ENCODE measurements around the gene SH3RF3.

The SH3RF3 gene

DNA sequence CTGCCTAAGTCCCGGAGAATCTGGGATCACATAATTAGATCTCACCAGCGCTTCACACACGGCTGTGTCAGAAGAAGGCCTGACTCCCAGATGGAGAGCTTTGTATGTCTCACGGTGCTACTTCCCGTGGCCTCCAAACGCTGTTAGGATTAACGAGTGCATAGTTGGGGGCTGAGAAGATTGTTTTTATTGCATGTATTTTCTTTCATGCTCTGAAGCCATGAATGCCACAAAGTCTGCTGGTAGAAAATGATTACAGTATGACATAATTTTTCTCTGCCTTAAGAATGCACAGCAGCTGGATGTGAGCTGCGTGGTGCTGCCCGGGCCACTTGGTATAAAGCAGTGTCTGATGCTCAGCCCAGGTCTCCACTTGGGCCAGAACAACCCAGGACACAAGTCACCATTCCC lies 318.3 kb downstream of the SH3RF3 start:
- no peak for DNase-seq

DNA sequence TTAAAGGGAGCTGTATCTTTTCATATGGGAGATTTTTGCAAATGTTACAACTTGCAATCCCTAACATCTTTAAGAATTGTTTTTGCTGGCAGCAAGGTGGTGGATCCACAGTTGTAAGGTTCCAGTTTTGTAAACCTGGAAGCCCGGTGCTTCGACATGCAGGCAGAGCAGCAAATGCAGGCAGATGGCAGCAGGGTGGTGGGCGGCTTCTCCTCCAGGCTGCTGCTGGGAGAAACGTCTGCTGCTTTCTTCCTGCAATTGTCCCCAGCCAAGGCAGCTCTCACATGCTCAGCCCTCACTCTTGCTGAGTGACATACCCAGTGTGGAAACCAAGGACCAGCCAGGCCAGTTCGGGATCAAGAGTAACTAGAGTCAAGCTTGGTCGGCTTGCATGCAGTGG lies 318.8 kb downstream of the SH3RF3 start:
- no peak for DNase-seq

DNA sequence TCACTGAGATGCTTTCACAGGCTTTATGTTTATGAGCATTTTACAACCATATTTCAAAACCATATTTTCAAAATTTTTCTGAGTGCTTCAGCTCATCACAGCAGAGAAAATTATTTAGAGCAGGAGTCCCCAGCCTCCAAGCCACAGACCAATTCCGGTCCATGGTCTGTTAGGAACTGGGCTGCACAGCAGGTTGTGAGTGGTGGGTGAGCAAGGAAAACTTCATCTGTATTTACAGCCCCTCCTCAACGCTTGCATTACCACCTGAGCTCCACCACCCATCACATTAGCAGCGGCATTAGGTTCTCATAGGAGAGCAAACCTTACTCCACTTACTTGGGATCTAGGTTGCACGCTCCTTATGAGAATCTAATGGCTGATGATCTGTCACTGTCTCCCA lies 319.2 kb downstream of the SH3RF3 start:
- no peak for DNase-seq

DNA sequence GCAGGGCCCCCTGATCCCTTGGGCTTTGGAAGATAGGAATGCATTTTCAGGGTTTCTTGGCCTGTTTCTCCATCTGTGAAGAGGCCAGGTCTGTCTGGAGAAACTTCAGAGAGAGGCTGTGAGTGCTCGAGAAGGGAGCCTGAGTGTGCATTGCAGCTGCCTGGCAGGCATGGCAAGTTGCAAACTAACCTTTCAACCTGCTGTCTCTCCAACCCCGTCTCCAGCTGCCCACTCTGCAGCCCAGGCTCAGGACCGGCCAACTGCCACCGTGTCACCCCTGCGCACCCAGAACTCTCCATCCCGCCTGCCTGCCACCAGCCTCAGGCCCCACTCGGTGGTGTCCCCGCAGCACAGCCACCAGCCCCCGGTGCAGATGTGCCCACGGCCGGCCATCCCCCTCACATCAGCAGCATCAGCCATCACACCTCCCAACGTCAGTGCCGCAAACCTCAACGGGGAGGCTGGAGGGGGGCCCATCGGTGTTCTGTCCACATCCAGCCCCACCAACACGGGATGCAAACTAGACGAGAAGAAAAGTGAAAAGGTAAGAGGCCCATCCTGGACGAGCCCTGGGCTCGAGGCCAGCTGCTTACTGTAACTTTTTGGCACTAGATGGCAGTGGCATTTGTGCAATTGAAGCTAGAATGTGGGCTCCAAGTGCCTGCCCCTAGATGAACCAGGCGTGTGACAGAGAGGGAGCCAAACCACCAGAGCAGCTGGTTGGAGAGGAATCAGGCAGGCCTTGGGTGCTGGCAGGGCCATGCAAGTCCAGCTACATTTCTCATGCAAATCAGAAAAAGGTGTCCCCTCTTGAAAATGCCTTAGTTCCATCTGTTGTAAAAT lies 320.2 kb downstream of the SH3RF3 start:
- no peak for DNase-seq

DNA sequence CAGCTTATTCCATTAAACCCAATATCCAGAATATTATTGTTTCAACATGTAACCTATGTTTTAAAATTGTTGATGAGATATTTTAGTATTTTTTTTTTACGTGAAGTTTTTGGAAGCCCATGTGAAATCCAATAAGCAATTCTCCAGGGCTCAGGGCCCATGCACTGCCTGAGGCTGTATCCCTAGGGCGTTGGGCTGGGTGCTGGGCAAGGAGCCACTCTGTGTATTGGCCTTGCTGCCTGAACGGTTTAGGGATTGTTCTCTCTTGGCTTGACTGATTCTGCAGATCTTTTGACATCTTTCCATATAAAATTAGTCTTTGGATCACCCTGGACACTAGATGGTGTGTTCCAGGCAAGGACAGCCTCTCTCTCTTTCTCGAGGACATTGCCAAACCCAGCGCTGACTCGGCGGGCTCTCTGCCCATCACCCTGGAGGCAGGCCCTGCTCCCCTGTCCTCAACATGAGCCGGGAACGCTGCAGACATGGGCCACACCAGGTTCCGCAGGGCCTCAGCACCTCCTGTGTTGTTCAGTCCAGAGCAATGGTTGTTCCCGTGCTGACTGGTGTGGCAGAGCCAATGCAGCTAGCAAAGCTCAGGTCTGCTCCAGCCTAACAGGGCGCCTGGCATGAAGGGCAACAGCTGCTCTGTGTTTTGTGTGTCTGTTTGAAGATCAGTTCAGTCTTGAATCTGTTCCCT lies 321.7 kb downstream of the SH3RF3 start:
- no peak for DNase-seq

DNA sequence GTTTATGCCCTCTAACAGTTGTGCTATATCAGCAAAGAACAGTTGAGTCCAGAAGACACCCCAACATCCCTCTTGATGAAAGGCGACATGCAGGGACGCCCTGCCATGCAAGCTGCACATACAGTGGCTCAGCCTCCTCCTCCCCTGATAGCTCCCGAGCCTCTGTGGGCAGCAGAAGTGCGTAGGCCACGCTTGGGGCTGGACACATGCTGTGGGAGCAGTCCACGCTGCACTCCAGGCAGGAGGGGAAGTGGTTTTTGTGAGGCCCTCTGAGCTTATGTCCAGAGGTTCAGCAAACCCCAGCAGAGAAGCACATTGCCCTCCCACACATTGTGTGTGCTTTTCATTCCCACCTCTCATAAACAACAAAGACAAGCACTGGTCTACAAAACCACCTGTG lies 322.7 kb downstream of the SH3RF3 start:
- DNase-seq, result no peak

DNA sequence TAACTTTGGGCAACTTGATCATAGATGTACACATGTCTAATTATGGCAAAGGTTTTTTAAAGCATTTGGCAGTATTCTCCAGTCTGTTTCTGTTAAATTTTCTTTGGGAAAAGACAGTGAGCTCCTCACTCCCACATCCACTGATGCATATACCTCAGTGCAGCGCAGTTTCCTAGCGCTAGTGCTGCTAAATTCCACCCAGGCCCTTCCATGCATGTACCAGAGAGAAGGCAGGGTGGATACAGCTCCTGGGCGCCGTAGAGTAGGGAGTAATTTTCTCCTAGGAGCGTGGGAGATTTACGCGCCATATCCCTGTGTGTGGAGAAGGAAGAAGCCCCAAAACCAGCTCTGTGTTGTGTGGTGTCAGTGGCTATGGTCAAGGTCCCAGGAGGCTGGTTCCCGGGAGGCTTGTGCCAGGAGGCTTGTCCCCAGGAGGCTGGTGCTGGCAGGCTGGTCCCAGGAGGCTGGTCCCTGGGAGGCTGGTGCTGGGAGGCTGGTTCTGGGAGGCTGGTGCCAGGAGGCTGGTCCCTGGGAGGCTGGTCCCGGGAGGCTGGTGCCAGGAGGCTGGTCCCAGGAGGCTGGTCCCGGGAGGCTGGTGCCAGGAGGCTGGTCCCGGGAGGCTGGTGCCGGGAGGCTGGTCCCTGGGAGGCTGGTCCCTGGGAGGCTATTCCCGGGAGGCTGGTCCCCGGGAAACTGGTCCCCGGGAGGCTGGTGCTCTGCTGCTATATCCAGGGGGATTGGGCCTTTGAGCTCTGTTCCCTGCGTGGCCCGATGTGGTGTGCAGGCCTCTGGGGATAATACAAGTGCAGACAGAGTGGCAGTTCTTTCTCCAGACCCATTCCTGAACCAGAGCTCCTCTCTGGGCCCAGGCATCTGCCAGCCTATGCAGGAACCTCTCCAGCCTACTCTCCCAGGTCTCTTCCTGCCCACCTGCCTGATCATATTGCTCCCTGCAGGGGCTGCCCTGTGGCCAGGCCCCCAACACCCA lies 323.6 kb downstream of the SH3RF3 start:
- no peak for DNase-seq

DNA sequence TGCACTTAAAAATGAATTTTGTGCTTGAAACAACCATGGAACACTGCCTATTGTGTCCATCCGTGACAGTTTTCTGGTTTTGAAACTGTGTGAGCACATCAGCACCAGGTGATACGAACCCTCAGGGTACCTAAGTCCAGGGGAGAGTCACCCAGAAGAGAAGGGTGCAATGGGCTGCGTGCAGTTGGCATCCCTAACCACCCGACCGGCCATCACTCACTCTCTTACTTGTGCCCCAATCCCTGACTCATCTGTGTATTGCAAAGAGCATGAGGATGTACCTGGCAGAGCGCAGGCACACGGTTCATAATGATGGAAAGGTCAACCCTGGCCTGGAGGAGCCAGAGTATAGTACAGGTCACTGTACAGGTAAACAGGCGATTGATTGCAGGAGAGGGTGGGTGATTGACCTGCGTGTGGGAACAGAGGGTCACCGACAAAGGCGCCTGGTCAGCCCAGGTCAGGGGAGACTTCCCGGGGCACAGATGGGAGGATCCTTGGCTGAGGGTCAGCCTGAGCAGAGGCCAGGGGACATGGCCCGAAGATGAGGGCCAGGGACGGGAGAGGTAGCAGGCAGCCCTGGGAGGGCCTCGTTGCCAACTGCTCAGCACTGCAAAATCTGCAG lies 324.5 kb downstream of the SH3RF3 start:
- DNase-seq, result no peak

DNA sequence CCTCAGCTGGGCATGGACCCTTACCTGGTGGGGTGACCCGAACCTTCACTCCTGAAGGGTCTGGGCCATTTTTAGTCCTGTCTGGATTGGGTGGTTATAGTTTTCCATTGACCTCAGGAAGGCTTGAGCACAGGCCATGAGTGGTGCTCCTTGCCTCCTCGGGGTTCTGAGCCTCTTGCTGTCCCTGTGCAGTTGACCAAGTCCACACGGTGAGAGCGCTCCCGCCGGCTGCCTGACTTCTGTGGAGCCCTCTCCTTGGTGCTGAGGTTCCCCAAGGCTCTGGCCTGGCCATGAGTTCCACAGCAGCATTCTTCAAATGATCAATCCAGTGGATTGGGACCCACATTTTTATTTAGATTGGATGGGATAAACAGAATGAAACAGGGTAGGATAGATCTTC lies 325.3 kb downstream of the SH3RF3 start:
- no peak for DNase-seq

DNA sequence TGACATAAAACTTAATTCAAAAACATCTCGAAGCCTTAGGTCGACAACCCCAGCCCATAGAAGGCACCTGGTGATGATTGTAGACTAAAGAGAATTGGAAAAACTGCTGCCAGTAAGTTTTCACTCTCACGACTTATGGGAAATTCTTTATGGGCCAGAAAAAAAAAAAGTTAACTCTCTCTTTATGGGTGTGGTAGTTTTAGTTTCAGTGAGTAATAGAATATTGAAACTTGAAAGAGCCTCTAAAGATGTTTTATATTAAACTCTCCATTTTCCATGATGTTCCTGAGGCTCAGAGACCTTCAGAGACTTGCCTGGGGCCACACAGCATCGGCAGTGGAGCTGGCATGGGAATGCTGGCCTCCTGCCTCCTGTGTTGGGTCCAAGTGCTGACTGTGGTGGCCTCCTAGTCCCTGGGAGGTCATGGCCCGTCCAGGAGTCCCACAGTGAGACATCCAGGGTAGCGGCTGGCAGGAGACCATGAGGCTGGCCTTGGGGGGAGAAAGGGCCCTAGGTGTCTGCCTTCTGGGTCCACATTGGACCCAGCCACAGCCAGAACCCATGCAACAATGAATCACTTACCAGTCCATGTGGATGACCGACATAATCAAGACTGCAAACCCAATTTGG lies 325.9 kb downstream of the SH3RF3 start:
- DNase-seq, result no peak

DNA sequence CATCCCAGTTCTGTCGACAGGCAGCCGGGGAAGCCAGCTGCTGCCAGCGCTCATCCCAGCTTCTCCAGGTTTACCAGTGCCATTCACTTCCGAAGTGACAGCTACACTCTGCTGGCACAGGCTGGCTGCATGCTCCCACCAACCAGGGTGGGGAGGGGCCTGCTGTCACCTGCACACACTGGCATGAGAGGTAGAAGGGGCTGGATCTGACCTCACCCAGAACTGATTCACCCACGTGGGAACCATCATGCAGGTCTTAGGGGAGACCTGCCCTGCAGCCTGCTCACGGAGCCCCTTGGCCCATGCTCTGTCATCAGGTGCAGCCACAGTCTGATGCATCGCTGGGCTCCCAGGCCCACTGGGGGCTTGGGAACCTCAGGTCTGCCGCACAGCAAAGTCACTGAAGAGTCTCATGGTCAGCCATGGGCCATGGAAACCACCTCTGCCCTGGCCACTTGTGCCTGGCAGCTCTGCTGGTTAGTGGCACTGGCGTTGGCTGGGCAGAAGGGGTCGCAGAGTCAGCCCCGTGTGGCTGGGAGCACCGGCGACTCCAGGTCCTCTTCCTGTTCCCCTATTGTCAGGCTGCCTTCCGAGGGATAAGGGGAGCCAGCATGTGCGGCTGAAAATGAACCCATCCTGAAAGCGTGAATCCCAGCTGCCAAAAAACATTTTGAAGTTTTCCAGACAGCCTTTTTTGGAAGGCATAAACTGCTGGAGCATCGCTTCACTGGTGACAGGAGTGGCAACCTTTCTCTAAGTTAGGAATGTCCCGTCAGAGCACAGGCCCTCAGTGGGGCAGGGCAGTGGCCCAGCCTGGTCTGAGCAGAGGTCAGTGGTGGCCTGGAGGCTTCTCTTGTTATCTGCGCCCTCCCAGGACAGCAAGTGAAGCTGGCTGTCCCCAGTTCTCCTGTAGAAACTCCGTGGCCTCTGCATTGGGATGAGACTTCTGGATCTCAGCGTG lies 327.0 kb downstream of the SH3RF3 start:
- no peak for DNase-seq

DNA sequence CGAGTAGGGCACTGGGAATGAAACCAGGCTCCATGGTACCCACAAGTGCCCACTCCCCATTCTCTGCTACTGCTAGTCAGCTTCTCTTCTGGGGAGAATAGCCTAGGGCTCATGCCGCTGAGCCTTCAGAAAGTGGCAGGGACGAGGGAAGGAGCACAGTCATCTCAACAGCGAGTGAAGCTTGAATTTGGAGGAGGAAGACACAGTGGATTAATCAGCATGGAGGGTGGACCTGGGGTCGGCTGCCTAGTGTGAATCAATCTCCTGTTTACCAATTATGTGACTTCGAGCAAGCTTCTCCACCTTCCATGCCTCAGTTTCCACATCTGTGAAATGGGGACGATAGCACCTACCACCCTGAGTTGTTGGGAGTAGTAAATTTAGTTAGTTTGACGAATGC lies 327.8 kb downstream of the SH3RF3 start:
- DNase-seq, result no peak

DNA sequence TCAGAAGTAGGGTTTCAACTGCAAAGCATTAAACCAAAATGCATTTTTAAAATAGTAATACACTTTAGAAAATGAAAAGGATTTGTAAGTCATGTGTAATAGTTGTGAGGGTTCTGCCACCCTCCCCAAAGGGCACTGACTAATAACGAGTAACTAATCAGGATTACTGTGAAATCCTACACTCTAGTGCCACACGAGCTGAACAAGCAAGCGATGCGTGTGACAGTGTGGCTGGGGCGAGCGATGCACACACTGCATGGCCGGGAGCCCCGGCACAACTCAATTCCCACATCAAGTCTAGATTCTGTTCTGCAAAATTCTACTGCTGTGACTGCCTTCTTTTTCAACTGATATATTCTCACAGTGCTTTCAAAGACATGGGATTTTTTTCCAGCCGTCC lies 328.4 kb downstream of the SH3RF3 start:
- no peak for DNase-seq

DNA sequence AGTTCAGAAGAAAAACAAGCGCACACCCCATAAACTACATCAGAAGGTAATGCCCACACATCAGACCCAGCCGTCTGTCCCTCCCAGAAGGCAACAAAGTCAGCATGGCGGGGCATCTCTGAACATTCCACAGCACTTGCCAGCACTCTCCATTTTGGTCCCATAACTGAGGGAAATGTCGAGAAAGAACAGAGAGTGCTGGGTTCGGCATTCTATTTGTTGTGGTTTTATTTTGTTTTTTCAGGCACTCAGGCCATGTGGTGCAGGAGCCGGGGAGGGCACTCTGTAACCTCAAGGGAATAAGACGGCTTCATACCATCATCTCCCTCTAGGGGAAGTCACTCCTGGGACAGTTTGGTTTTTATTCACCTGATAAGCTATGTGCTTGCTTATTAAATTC lies 328.8 kb downstream of the SH3RF3 start:
- DNase-seq, result no peak

DNA sequence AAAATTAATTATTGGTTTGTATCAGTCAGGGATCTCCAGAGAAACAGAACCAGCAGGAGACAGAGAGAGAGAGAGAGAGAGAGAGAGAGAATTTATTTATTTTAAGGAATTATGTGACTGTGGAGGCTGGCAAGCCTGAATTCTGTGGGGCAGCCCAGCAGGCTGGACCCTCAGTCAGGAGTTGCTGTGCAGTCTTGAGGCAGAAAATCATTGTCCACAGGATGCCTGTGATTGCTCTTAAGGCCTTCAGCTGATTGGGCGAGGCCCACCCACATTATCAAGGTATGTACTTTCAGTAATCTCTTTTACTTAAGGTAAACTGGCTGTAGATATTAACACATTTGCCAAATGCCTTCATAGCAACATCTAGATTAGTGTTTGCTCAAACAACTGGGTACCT lies 329.5 kb downstream of the SH3RF3 start:
- no peak for DNase-seq

DNA sequence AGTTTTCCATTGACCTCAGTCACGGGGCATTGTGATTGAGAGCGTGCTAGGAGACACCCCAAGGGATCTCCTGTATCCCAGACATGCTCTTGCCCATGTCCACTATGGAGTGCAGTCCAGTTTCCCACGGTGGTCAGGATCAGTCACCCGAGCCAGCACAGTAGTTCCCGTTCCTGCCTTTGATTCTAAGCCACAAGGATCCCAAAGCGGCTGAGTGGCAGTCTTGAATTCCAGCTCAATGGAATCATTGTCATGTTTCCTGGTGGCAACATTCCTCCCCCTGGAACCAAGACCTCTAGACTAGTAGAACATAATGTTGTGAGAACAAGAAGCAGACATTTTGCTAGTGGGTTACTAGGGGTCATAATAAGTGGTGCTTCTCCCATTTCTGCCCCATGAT lies 330.5 kb downstream of the SH3RF3 start:
- no peak for DNase-seq

DNA sequence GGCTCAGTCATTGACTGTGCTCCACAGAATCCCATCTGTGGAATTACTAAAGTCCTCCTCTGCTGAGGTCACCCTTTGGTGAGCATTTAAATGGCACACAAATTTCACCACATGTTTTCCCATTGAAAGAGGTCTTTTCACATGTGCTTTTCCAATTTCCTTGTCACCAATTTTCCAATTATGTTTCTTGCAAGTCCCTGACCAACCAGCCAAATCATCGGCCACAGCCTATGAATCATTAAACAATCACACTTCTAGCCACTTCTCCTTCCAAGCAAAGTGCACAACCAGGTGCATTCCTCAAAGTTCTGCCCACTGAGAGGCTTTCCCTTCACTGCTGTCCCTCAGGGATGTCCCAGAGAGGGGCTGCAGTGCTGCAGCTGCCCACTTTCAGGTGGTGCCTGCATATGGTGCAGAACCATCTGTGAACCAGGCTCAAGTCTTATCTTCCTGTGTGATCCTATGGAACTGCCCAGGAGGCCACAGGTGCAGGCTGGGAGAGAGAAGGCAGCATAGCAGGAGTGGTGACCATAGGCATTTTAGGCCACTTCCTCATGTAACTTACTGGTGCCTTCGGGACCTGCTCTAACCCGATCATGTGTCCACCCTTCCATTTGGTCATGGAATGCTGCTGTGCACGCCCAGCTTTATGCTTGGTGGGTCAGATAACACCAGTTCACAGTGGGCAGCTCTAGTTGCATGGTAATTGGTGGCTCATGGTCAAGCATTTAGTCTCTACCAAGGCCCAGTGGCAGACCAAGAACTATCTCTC lies 331.7 kb downstream of the SH3RF3 start:
- DNase-seq, result no peak

DNA sequence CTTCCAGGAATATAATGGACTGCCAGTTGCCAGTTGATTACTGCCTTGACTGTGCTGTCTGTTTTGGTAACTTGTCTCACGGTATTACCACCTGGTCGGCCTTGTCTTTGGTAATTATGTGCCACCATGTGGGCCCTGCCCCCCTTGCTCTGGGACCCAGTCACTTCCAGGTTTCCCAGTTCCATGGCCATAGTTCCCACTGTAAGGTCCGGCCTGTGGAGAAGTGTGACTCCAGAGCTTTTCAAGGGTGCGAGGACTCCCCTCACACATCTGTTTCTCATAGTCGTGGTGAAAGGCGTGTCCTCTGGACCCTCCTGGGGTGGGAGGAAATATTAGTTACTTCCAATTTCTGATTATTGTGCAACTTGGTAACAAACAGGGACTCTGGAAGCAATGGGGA lies 334.2 kb downstream of the SH3RF3 start:
- DNase-seq, result no peak

DNA sequence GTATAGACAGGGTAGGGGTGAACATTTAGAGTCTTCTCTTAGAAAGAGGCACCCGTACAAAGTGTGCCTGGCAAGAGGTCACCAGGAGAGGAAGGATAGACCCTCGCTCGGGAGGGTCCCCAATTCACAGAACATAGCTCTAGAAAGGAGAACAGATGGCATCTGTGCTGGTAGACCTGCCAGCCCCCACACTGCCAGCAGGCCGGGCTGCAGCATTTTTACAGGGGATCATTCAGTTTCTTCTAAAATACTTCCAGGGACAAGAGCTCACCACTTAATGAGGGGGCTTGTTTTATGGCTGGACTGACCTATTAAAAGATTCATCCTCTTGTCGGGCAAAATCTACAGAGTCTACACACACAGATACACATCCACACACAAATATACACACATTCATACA lies 334.9 kb downstream of the SH3RF3 start:
- no peak for DNase-seq

Measured in OCI-M1 (cell line).